ENCODE measurements around the gene SLC39A3.

The SLC39A3 gene

DNA sequence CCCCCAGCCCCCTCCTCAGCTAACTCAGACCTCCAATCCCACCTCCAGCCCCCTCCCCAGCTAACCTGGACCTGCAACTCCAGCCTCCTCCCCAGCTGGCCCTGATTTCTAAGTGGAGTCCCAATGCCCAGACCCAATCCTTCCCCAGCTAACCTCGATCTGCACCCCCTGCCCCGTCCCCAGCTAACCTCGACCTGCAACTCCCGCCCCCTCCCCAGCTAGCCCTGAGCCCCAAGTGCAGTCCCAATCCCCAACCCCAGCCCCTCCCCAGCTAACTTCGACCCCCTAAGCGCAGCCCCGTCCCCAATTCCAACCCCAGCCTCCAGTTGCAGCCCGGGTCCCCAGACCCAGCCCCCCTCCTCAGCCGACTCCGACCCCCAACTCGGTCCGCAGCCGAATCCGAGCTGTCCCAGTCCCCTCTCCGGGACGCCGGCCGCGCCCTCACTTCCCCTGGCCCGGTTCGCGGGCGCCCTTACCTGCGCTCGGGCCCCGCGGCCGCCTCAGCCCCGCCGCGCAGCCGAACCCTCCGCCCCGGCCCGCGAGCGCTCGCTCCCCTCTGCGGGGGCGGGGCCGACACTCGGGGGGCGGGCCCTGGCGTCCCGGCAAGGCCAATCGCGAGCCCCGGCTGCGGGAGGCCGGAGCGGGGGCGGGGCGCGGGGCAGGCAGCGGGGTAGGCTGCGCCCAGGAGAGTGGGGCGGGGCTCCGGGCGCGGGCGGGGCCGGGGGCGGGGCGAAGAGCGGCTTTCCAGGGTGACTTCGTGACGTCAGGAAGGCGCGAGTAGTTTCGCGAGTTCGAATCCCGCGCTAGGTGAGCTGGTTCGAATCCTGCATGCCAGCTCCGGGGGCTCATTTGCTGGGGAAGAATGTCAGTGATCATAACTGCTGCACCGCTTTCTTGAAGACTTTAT is 37.4 kb downstream of the SLC39A3 start, which contains the start of gene GNG7:
Gene GNG7 (minus strand): TSS at position 525 of the 907 bp plus-strand sequence. CDS start 182,006 bp downstream, outside the sequence.
- peak; percentile 99 for DNase-seq (ENCODE audit: low spot score)

- DNase-seq (ENCODE audit: low spot score): no peak
Measured at GRCh38 chr19:2701361-2702169, 38.3 kb downstream of the SLC39A3 start.

DNA sequence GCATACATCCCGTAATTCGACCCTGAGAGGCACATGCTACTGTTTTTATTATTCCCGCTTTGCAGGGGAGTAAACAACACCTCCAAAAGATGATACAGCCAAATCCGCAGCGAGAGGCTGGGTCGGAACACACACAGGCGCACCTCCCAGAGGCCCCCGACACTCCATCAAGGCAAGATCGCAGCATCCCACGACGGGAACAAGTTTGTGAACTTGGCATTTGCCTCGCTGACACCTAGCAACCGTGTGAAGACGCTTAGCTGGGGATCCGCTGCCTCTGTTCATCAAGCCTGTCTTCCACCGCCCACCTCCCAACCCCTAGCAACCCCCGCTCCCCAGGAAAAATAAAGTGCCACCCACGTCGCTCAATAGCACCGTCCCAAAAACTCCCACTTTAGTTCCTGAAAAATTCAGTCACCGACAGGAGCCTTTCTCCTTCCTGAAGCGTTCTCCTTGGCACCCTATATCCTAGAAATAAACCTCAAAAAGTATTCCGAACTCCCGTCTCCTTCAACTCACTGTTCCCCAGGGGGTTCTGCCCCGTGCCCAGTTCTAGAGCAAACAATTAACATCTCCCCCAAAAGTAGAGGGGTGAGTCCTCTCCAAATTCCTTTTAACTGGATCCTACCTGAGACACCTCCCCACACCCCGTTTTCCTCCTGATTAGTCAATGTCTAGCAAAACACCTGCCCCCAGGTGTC is 39.0 kb downstream of the SLC39A3 start:
- DNase-seq (ENCODE audit: low spot score): no peak

DNA sequence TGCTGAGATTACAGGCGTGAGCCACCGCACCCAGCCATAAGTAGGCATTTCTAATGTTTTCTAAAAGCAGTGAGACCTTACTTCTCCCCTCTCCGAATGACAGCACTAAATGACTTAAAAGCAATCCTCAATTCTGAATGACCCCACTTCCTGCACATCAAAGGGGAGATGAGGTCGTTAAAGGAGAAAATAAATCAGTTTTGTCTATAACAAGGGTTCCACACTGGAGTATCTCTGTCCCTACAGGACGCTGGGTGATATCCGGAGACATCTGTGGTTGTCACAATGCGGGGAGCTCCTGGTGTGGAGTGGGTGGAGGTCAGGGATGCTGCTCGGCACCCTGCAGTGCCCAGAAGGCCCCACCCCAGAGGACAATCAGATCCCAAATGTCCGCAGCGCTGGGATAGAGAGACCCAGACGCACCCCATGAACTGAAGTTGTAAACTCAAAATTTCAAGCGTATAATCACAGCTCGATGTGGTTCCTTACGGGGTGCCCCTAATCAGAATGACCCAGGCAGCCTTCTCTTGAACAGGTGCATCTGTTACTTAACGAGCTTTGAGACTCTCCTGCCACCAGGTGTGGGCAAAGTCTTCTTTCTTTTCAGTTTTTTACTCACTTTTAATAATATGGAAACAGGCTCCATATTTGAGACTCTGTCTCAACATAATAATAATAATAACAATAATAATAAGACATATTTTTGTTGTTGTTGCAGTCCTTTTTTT is 40.2 kb downstream of the SLC39A3 start:
- no peak for DNase-seq (ENCODE audit: low spot score)

- no peak for DNase-seq (ENCODE audit: low spot score)
Measured at GRCh38 chr19:2694196-2694595, 45.6 kb downstream of the SLC39A3 start.

DNA sequence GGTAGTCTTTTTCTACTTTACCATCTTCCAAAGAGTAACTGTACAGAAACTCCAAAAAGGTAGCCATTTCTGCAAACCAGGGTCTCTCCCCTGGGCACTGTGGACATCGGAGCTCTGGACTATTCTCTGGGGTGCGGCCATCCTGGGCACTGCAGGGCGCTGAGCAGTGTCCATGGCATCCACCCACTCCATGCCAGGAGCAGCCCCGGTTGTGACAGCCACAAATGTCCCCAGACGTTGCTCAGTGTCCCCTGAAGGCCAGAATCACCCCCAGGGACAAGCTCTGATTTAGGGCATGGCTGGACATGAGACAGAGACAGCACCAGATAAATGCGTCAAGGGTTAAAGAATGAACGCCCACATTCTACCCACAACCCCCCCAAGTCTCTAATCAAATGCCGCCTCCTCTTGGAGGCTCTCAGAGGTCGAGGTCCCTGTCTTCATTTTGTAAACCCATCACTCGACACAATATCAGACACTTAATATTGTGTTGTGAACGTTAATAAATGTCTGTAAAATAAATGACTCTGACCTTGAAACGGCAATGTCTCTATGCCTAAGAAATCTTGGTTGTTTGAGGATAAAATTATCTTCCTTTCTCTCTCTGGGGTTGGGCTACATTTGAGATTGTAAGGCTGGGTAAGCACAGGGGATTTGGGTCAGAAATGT is 46.2 kb downstream of the SLC39A3 start:
- no peak for DNase-seq (ENCODE audit: low spot score)

DNA sequence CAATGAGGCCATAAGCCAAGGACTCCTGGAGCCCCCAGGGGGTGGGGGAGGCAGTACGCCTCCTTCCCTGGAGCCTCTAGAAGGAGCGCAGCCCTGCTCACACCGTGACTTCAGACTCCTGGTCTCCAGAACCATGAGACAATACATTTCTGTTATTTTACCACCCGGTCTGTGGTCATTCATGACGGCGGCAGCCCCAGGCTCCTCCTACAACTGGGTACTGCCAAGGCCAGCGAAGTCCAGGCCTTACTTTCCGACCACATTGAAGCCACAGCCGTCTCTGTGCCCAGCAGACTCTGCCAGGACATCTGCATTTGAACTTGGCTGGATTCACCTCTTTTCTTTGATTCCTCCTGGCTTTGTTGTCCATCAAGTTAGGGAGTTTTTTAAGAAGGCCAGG is 47.9 kb downstream of the SLC39A3 start:
- no peak for DNase-seq (ENCODE audit: low spot score)

DNA sequence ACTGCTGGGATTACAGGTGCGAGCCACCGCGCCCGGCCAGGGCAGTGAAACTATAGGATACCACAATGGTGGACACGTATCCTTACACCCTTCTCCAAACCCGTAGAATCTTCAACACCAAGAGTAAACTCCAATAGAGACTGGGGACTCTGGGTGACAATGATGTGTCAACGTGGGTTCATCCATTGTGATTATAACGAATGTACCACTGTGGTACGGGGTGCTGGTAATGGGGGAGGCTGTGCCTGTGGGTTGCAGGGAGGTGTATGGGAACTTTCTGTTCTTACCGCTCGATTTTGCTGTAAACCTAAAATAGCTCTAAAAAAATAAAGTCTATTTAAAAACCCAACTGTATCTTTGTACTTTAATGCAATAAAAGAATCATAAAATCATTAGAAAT is 49.0 kb downstream of the SLC39A3 start:
- DNase-seq (ENCODE audit: low spot score): no peak

GRCh38 chr19:2686360-2686759 is 53.5 kb downstream of the SLC39A3 start:
- DNase-seq (ENCODE audit: low spot score): no peak

DNA sequence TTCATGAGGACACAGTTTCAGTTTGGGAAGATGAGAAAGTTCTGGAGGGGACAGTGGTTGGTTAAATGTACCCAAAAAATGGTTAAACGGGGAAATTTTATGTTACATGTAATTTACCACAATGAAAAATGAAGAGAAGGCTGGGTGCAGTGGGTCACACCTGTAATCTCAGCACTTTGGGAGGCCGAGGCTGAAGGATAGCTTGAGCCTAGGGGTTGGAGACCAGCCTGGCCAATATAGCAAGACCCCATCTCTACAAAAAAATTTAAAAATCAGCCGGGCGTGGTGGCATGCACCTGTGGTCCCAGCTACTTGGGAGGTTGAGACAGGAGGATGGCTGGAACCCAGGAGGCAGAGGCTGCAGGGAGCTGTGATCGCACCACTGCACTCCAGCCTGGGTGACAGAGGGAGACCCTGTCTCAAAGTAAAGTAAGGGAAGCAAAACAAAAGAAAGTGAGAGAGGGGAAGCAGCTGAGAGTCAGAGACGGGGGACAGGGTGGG is 54.6 kb downstream of the SLC39A3 start:
- DNase-seq (ENCODE audit: low spot score): no peak

GRCh38 chr19:2683430-2684003 is 56.3 kb downstream of the SLC39A3 start:
- no peak for DNase-seq (ENCODE audit: low spot score)

Measured in AG08396 (cell line).